T-helper 2 cell treated with Interferon-gamma antibody and Interleukin-4, amounts not matched to agents 5 μg/mL and 100 μg/mL, for 36 hours (primary cell): ENCODE measurements around the gene RTKN.
A peak's percentile ranks its signal among the peaks of the same experiment; 100 is the strongest.

Experiments
- DNase-seq: peaks from one replicate; pipeline ENCODE4 v3.0.0; 2021; ENCODE audit warnings: low spot score
- H3K27ac Mint-ChIP-seq: one replicate; pipeline ENCODE4 v1.8.0; 2021; ENCODE audit warnings: mild to moderate bottlenecking, mixed read lengths
- H3K27me3 Mint-ChIP-seq: one replicate; pipeline ENCODE4 v1.8.0; 2021; ENCODE audit warnings: low read depth, mixed read lengths
- H3K36me3 Mint-ChIP-seq: one replicate; pipeline ENCODE4 v1.8.0; 2021; ENCODE audit warnings: low read depth, mixed read lengths
- H3K4me1 Mint-ChIP-seq: one replicate; pipeline ENCODE4 v1.8.0; 2021; ENCODE audit warnings: low read depth, mixed read lengths
- H3K4me3 Mint-ChIP-seq: one replicate; pipeline ENCODE4 v1.8.0; 2022; ENCODE audit warnings: mild to moderate bottlenecking, moderate library complexity, mixed read lengths
- H3K9me3 Mint-ChIP-seq: one replicate; pipeline ENCODE4 v1.8.0; 2021; ENCODE audit warnings: mixed read lengths

Gene RTKN

DNA sequence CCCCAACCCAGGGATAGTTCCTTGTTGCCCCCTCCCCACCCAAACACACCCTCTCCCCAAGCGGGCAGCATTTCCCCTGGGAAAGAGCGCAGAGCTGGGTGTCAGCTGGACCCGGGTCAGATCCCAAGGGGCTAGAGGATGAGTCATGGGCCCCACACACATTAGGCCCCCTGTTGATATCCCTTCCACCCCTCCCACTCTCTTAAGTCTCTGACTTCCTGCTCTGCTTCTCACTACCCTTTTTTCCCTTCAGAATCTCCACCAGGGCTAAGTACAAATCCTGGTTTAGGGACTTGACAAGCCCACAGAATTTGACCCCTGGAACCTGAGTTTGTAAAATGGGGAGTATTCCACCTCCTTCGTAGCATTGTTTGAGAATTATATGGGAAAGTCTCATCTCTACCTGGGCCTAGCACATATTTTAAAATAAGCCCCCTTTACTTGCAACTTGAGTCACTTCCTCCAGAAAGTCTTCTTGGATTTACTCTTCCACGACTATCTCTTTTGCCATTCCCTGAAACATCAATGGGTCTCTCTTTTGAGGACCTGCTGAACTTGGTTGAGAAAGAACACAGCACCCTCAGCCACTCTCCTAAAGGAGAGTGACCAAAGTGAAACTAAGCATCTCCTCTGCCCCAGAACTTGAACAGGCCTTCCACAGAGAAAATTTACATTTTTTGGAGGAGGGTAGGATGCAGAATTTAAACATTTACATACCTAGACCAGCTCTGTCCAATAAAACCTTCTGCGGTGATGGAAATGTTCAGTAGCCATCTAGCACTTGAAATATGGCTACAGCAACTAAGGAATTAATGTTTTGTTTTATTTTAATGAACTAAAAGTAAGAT lies 4.7 kb downstream of the RTKN start:
- no peak overlapping the region for H3K4me3 Mint-ChIP-seq
- H3K4me1 Mint-ChIP-seq, result peaks cover under 1% of the 10 kb centered on the region
- no peak for DNase-seq

GRCh38 chr2:74436111-74436805 lies 5.5 kb downstream of the RTKN start:
- DNase-seq, result no peak
- Mint-ChIP-seq H3K27ac (no peak overlapping the region), H3K36me3 (no peaks in the 10 kb centered on the region), H3K4me1 (no peaks in the 10 kb centered on the region), H3K9me3 (no peaks in the 10 kb centered on the region), H3K4me3 (no peak overlapping the region), H3K27me3 (peaks cover 21% of the 10 kb centered on the region)

More for the DNA sequence above, 4.7 kb downstream of the RTKN start:
- Mint-ChIP-seq H3K27me3 (peaks cover 22% of the 10 kb centered on the region), H3K9me3 (no peaks in the 10 kb centered on the region), H3K36me3 (no peaks in the 10 kb centered on the region), H3K27ac (no peak overlapping the region)

GRCh38 chr2:74430502-74430901 lies 11.2 kb downstream of the RTKN start:
- Mint-ChIP-seq H3K9me3 (no peaks in the 10 kb centered on the region), H3K27me3 (no peaks in the 10 kb centered on the region), H3K4me3 (no peak overlapping the region), H3K4me1 (no peaks in the 10 kb centered on the region), H3K27ac (no peak overlapping the region), H3K36me3 (peaks cover 10% of the 10 kb centered on the region)
- no peak for DNase-seq

DNA sequence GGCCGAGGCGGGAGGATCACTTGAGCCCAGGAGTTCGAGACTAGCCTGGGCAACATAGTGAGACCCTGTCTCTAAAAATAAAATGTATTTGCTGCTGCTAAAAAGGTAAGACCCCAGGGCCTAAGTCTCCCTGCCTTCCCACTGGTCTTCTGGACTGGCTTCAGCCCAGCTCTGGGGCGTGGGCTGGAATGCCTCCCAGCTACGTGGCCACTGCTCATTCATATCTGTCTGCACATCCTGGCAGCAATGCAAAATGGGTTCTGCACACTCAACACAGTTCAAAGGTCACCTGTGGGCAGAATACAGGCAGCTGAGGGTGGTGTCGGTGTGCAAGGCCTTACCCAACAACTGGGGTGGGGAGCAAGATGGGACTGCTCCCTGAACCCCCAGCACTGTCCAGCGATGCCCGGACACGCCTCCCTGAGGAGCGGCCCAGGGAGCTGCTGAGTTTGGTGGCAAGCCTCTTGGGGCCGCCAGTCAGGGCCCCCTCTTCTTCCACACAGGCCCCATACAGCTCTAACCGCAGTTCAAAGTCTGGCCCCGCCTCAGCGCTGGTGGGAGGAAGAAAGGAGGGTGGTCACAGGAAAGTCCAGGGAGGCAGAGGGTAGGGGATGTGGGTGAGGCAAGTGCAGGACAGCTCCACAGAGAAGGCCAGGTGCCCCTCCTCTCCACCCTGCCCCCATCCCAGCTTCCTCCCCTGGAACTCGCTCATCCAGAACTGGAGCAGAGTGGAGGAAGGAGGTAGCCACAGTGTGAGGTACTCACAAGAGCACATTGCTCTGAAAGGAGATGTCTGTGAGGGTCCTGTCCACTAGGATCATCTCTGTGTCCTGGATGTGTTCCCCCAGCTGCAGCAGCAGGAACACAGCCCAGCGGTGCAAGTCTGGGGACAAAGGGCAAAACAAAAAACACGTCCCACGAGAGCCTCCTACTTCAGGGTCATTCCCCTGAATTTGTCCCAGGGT lies 12.0 kb downstream of the RTKN start:
- no peaks in the 10 kb centered on the region for H3K27me3 Mint-ChIP-seq
- H3K4me3 Mint-ChIP-seq, result no peak overlapping the region
- H3K4me1 Mint-ChIP-seq, result no peaks in the 10 kb centered on the region
- no peaks in the 10 kb centered on the region for H3K9me3 Mint-ChIP-seq
- peaks cover 17% of the 10 kb centered on the region for H3K36me3 Mint-ChIP-seq
- DNase-seq, result no peak
- H3K27ac Mint-ChIP-seq, result no peak overlapping the region

DNA sequence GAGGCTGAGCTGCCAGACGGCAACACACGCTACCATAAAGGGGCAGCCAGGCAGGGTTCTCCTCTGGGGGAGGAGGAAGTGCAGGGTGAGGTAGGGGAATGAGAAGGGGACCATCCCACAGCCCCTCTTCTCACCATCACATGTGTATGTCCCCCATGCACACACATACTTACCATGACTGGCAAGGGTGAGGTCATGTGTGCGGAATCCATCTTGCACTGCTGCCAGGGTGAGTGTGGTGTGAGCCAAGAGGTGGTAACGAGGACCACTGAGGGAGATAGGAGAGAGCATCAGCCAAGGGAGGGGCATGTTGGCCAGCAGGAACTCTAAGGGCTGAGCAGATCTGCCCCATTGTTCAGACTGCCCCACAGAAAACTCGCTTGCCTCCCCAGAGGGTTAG lies 13.1 kb downstream of the RTKN start:
- no peak for DNase-seq
- H3K9me3 Mint-ChIP-seq, result no peaks in the 10 kb centered on the region
- H3K27me3 Mint-ChIP-seq, result no peaks in the 10 kb centered on the region
- no peak overlapping the region for H3K4me3 Mint-ChIP-seq
- H3K36me3 Mint-ChIP-seq, result peaks cover 19% of the 10 kb centered on the region
- H3K27ac Mint-ChIP-seq, result no peak overlapping the region
- H3K4me1 Mint-ChIP-seq, result peaks cover under 1% of the 10 kb centered on the region

- H3K4me3 Mint-ChIP-seq, result no peak overlapping the region
- no peaks in the 10 kb centered on the region for H3K9me3 Mint-ChIP-seq
- peak overlapping the region; percentile 38 for H3K27ac Mint-ChIP-seq
- peaks cover 11% of the 10 kb centered on the region for H3K4me1 Mint-ChIP-seq
- DNase-seq, result no peak
- no peaks in the 10 kb centered on the region for H3K27me3 Mint-ChIP-seq
- H3K36me3 Mint-ChIP-seq, result peaks cover 24% of the 10 kb centered on the region
These were observed 14.2 kb downstream of the RTKN start for GRCh38 chr2:74427551-74427950.

GRCh38 chr2:74426181-74426758 lies 15.5 kb downstream of the RTKN start:
- Mint-ChIP-seq H3K36me3 (peaks cover 26% of the 10 kb centered on the region), H3K27ac (no peak overlapping the region)

GRCh38 chr2:74425523-74425922 lies 16.2 kb downstream of the RTKN start:
- no peaks in the 10 kb centered on the region for H3K9me3 Mint-ChIP-seq
- H3K4me3 Mint-ChIP-seq, result no peak overlapping the region
- no peak for DNase-seq
- H3K27me3 Mint-ChIP-seq, result no peaks in the 10 kb centered on the region
- no peak overlapping the region for H3K27ac Mint-ChIP-seq
- peaks cover 19% of the 10 kb centered on the region for H3K4me1 Mint-ChIP-seq
- H3K36me3 Mint-ChIP-seq, result peaks cover 26% of the 10 kb centered on the region

More at GRCh38 chr2:74426181-74426758, 15.5 kb downstream of the RTKN start:
- no peaks in the 10 kb centered on the region for H3K9me3 Mint-ChIP-seq
- H3K4me3 Mint-ChIP-seq, result no peak overlapping the region
- H3K27me3 Mint-ChIP-seq, result no peaks in the 10 kb centered on the region
- DNase-seq, result no peak
- H3K4me1 Mint-ChIP-seq, result peaks cover 14% of the 10 kb centered on the region

DNA sequence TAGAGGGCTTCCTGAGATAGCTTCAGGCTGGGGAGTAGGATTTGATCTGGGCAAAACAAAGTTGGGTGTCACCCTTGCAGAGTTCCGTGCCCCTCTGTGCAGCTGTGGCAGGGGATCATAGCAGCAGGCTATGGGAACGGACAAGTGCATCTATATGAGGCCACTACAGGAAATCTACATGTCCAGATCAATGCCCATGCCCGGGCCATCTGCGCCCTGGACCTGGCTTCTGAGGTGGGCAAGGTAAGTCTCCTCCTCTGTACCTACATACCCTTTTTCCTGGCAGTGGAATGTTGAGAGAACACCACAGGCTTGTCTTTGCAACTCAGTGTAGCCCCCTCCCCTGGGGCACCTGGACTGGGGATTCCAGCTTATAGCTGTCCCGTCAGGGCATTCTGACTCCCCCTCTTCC lies 16.7 kb downstream of the RTKN start:
- Mint-ChIP-seq H3K4me1 (peaks cover 25% of the 10 kb centered on the region), H3K4me3 (no peak overlapping the region), H3K27ac (no peak overlapping the region), H3K27me3 (no peaks in the 10 kb centered on the region), H3K9me3 (no peaks in the 10 kb centered on the region), H3K36me3 (peaks cover 26% of the 10 kb centered on the region)
- no peak for DNase-seq

DNA sequence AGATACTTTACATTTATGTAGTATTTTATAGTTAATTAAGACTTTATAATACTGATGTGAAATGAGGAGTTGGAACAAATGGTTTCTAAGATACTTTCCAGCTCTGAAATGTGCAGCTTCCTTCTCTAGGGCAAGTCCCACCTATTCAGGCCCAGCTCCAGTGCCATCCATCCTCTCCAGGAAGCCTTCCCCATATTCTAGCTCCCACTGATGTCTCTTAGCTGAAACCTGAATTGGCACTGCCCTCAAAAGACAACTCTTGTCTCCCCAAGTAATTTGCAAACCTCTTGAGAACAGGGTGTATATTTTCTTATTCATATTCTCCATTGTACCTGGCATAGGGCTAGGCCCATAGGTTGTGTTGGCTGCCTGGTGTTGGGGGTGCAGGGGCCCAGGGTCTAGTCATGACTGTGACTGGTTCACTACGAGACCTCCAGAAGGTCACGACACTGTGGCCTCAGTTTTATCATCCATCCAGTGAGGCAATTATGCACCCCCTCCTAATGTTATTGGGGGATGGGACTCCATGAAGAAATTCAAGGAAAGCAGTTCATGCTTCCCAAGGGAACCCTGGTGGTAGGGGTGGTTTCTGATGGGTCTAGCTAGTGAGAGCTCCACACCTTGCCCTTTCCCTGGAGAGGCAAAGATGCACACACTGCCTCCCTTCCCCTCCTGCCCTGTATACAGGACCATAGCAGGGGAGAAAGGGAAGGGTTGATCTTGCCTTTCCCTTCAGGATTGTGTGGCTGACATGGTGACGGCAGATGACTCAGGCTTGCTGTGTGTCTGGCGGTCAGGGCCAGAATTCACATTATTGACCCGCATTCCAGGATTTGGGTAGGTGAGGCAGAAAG lies 17.4 kb downstream of the RTKN start:
- Mint-ChIP-seq H3K4me3 (no peak overlapping the region), H3K27me3 (no peaks in the 10 kb centered on the region), H3K27ac (no peak overlapping the region), H3K36me3 (peaks cover 26% of the 10 kb centered on the region), H3K9me3 (no peaks in the 10 kb centered on the region), H3K4me1 (peaks cover 27% of the 10 kb centered on the region)
- no peak for DNase-seq

DNA sequence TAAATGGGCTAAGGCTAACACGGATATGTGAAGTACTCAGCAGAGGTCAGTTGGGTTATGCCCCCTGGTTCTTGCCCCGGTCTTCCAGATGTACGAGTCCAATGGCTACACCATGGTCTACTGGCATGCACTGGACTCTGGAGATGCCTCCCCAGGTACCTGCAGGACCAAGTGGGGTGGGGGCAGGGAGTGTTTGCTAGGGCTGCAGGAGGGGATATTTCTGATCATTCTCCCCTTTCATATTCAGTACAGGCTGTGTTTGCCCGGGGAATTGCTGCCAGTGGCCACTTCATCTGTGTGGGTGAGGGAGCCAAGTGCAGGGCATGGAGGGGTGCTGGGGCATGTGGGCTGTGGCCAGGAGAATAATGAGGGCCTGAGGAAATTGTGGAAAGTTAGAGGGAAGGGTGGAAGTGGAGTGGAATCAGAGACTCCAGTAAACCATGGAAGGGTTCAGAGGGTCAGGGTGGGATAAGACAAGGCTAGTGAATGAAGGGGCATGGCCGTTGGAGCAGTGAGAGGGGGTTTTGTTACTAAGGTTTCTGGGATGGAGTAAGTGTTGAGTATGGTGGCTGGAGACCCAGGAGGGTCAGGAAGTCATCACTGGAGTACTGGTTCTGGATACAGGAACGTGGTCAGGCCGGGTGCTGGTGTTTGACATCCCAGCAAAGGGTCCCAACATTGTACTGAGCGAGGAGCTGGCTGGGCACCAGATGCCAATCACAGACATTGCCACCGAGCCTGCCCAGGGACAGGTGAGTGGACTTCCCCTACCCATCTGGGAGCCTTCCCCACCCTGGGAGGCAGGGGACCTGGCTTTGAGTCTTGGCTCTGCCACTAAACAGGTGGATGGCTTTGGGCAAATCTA lies 18.3 kb downstream of the RTKN start:
- peak overlapping the region; percentile 78 for H3K27ac Mint-ChIP-seq
- H3K9me3 Mint-ChIP-seq, result no peaks in the 10 kb centered on the region
- peaks cover 27% of the 10 kb centered on the region for H3K4me1 Mint-ChIP-seq
- H3K36me3 Mint-ChIP-seq, result peaks cover 26% of the 10 kb centered on the region
- peak overlapping the region; percentile 100 for H3K4me3 Mint-ChIP-seq
- no peaks in the 10 kb centered on the region for H3K27me3 Mint-ChIP-seq
- no peak for DNase-seq

- H3K36me3 Mint-ChIP-seq, result peaks cover 20% of the 10 kb centered on the region
- no peaks in the 10 kb centered on the region for H3K27me3 Mint-ChIP-seq
- DNase-seq, result peak; percentile 96
- H3K4me3 Mint-ChIP-seq, result peak within 1 kb of the TSS; percentile 100
- H3K27ac Mint-ChIP-seq, result peak within 1 kb of the TSS; percentile 100
- no peaks in the 10 kb centered on the region for H3K9me3 Mint-ChIP-seq
- peaks cover 27% of the 10 kb centered on the region for H3K4me1 Mint-ChIP-seq
These were observed 20.4 kb downstream of the RTKN start, which contains the start of the genes C2orf81 and WDR54 for GRCh38 chr2:74421221-74421870. TSS of gene C2orf81 (minus strand) at chr2:74421619. CDS start at chr2:74421560, 59 bp downstream. TSS of gene WDR54 (plus strand) at chr2:74421730. CDS start at chr2:74422154, 424 bp downstream.
